Tibial nerve (tissue), 4 donors: ENCODE results near the gene IL18.

ENCODE experiments used
- EP300 ChIP-seq, 2 donors: sonication (generic); formaldehyde crosslinking; IDR thresholded peaks; one replicate each; pipeline ENCODE4 v1.6.1; 2017; ENCODE audit warnings: antibody characterized with exemption in 2 of 2, mild to moderate bottlenecking in 1 of 2
- POLR2A ChIP-seq, 2 donors: fragments of 450-650 bp; IDR thresholded peaks; one replicate each; pipeline ENCODE4 v1.6.1; 2017; ENCODE audit warnings: antibody characterized with exemption in 2 of 2, mild to moderate bottlenecking in 2 of 2, moderate library complexity in 2 of 2
- TF ChIP-seq, protein P1 (sequence below), 5 experiments: fragments of 200-600 bp in 3 of 5; fragments of 450-650 bp in 2 of 5; sonication (generic) in 3 of 5; IDR thresholded peaks; one replicate each; pipeline ENCODE4 v1.5.1; 2016 to 2019; ENCODE audit warnings: antibody characterized with exemption in 5 of 5, mild to moderate bottlenecking in 3 of 5, moderate library complexity in 2 of 5

DNA sequence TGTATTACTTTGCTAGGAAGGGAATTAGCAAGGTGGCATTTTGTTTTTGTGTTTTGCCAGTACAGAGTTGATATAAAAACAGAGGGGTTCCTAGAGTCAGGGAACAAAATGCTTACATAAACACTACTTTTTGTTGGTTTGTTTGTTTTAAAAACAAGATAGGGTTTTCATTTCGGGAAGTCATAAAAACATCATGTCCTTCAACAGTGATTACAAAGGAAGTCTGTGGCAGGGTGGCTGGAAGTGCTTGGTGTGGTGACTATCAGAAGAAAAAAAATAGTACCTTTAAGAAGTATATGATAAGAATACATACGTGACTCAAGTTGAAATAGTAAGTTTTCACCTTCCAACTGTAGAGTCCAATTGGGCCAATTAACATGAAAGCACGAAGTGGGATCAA, 1.2 kb upstream of the IL18 start:
- TF ChIP-seq, protein P1, sequence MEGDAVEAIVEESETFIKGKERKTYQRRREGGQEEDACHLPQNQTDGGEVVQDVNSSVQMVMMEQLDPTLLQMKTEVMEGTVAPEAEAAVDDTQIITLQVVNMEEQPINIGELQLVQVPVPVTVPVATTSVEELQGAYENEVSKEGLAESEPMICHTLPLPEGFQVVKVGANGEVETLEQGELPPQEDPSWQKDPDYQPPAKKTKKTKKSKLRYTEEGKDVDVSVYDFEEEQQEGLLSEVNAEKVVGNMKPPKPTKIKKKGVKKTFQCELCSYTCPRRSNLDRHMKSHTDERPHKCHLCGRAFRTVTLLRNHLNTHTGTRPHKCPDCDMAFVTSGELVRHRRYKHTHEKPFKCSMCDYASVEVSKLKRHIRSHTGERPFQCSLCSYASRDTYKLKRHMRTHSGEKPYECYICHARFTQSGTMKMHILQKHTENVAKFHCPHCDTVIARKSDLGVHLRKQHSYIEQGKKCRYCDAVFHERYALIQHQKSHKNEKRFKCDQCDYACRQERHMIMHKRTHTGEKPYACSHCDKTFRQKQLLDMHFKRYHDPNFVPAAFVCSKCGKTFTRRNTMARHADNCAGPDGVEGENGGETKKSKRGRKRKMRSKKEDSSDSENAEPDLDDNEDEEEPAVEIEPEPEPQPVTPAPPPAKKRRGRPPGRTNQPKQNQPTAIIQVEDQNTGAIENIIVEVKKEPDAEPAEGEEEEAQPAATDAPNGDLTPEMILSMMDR (IDR thresholded peaks at IDR 0.05), result no peak
- TF ChIP-seq POLR2A (IDR thresholded peaks at IDR 0.05) (no peak), EP300 (IDR thresholded peaks at IDR 0.05) (no peak)
